NT2/D1 (cell line): ENCODE measurements around the gene KRTAP4-11.
"Not testable (repeated sequence)": the region's sequence is repeated elsewhere in the genome, so short reads cannot be mapped to it uniquely, and the experiment has no call there.

Source experiments
- DNase-seq: peaks from one replicate; pipeline ENCODE4 v3.0.0-alpha.2; 2011; ENCODE audit warnings: low read depth, low spot score
- H3K27me3 ChIP-seq: 2 replicates; pipeline ENCODE4 v1.6.0; 2011; ENCODE audit warnings: mild to moderate bottlenecking; ENCODE audit not compliant: insufficient read length, insufficient read depth
- H3K36me3 ChIP-seq: 2 replicates; pipeline ENCODE4 v1.6.1; 2011; ENCODE audit warnings: mild to moderate bottlenecking, low read length, mixed read lengths; ENCODE audit not compliant: insufficient read depth, insufficient read length
- H3K4me1 ChIP-seq: 2 replicates; pipeline ENCODE4 v1.5.1; 2011; ENCODE audit not compliant: insufficient read depth, insufficient read length
- H3K4me3 ChIP-seq: 2 replicates; pipeline ENCODE4 v1.5.1; 2011; ENCODE audit warnings: low read depth; ENCODE audit not compliant: insufficient read length
- H3K9ac ChIP-seq: 2 replicates; pipeline ENCODE4 v1.6.0; 2011; ENCODE audit warnings: low read depth; ENCODE audit not compliant: insufficient read length
- H3K9me3 ChIP-seq: 2 replicates; pipeline ENCODE4 v1.5.1; 2011; ENCODE audit warnings: mild to moderate bottlenecking, low read length; ENCODE audit not compliant: insufficient read depth
- SUZ12 ChIP-seq: IDR thresholded peaks from 2 replicates; pipeline ENCODE4 v1.6.1; 2011; ENCODE audit not compliant: insufficient read length, insufficient read depth; ENCODE audit errors: extremely low read depth
- YY1 ChIP-seq: IDR thresholded peaks from 2 replicates; pipeline ENCODE4 v1.6.1; 2011; ENCODE audit not compliant: insufficient read length, insufficient read depth
- ZNF274 ChIP-seq: IDR thresholded peaks from 2 replicates; pipeline ENCODE4 v1.6.1; 2011; ENCODE audit warnings: mild to moderate bottlenecking, low read depth, low read length

Gene KRTAP4-11

GRCh38 chr17:41118721-41119120, 548 bp upstream of the KRTAP4-11 start:
- peaks cover 9% of the 10 kb centered on the region; the same call in 1 of the 2 replicates for H3K9me3 ChIP-seq
- TF ChIP-seq YY1: no peak
- no peak for TF ChIP-seq ZNF274
- TF ChIP-seq SUZ12: no peak
- no peak for DNase-seq
- H3K27me3 ChIP-seq: no peaks in the 10 kb centered on the region
- peaks cover 2% of the 10 kb centered on the region for H3K4me1 ChIP-seq
- no peak overlapping the region for H3K9ac ChIP-seq
- no peaks in the 10 kb centered on the region for H3K36me3 ChIP-seq
- H3K4me3 ChIP-seq: no peak overlapping the region

- no peak overlapping the region for H3K4me3 ChIP-seq
- DNase-seq: no peak
- no peak for TF ChIP-seq YY1
- no peak for TF ChIP-seq ZNF274
- no peak for TF ChIP-seq SUZ12
- peaks cover 33% of the 10 kb centered on the region for H3K9me3 ChIP-seq
- H3K9ac ChIP-seq: no peak overlapping the region
- peaks cover 2% of the 10 kb centered on the region for H3K4me1 ChIP-seq
- no peaks in the 10 kb centered on the region for H3K36me3 ChIP-seq
- H3K27me3 ChIP-seq: no peaks in the 10 kb centered on the region
Observed at GRCh38 chr17:41116297-41116696, 1.9 kb downstream of the KRTAP4-11 start.

GRCh38 chr17:41111151-41111885, 6.9 kb downstream of the KRTAP4-11 start:
- TF ChIP-seq ZNF274 (no peak), YY1 (no peak), SUZ12 (no peak)
- Histone ChIP-seq H3K9ac (no peak overlapping the region), H3K4me3 (no peak overlapping the region), H3K36me3 (no peaks in the 10 kb centered on the region), H3K9me3 (peaks cover 44% of the 10 kb centered on the region), H3K4me1 (peaks cover 2% of the 10 kb centered on the region), H3K27me3 (no peaks in the 10 kb centered on the region)
- no peak for DNase-seq

GRCh38 chr17:41108728-41109386, 9.3 kb downstream of the KRTAP4-11 start:
- not testable (repeated sequence) for DNase-seq, H3K36me3 ChIP-seq, H3K4me1 ChIP-seq, H3K27me3 ChIP-seq, H3K9ac ChIP-seq, H3K4me3 ChIP-seq
- H3K9me3 ChIP-seq: peaks cover 36% of the 10 kb centered on the region

GRCh38 chr17:41107941-41108450, 10.2 kb downstream of the KRTAP4-11 start:
- no peaks in the 10 kb centered on the region for H3K36me3 ChIP-seq
- TF ChIP-seq ZNF274 (no peak), YY1 (no peak), SUZ12 (no peak)
- peaks cover 27% of the 10 kb centered on the region for H3K9me3 ChIP-seq
- no peaks in the 10 kb centered on the region for H3K4me1 ChIP-seq
- no peaks in the 10 kb centered on the region for H3K27me3 ChIP-seq
- no peak overlapping the region for H3K4me3 ChIP-seq
- no peak overlapping the region for H3K9ac ChIP-seq
- DNase-seq: no peak

- not testable (repeated sequence) for H3K9ac ChIP-seq, H3K9me3 ChIP-seq, DNase-seq
Observed at GRCh38 chr17:41105347-41105746, 12.8 kb downstream of the KRTAP4-11 start, which contains the start of gene KRTAP4-9. Gene KRTAP4-9, plus strand, starts transcription at chr17:41105389. Its CDS starts 0 bp downstream, at chr17:41105389.

GRCh38 chr17:41104386-41105038, 13.7 kb downstream of the KRTAP4-11 start:
- not testable (repeated sequence) for H3K4me1 ChIP-seq

More at GRCh38 chr17:41105347-41105746, 12.8 kb downstream of the KRTAP4-11 start, which contains the start of gene KRTAP4-9:
- H3K4me3 ChIP-seq, H3K27me3 ChIP-seq, H3K4me1 ChIP-seq, H3K36me3 ChIP-seq: not testable (repeated sequence)

More at GRCh38 chr17:41104386-41105038, 13.7 kb downstream of the KRTAP4-11 start:
- H3K9ac ChIP-seq, H3K36me3 ChIP-seq, DNase-seq, H3K27me3 ChIP-seq, H3K4me3 ChIP-seq, H3K9me3 ChIP-seq: not testable (repeated sequence)
